ENCODE data around the gene EIF4G3. TPM values are rescaled to one million over a fixed set of nuclear protein-coding genes. Genes with fewer than 3 reads are reported as not detected.
"Not testable (repeated sequence)": the region's sequence is repeated elsewhere in the genome, so short reads cannot be mapped to it uniquely, and the experiment has no call there.

The EIF4G3 gene
- total RNA-seq, 1 donor from 2014 or later = 66.8 TPM

DNA sequence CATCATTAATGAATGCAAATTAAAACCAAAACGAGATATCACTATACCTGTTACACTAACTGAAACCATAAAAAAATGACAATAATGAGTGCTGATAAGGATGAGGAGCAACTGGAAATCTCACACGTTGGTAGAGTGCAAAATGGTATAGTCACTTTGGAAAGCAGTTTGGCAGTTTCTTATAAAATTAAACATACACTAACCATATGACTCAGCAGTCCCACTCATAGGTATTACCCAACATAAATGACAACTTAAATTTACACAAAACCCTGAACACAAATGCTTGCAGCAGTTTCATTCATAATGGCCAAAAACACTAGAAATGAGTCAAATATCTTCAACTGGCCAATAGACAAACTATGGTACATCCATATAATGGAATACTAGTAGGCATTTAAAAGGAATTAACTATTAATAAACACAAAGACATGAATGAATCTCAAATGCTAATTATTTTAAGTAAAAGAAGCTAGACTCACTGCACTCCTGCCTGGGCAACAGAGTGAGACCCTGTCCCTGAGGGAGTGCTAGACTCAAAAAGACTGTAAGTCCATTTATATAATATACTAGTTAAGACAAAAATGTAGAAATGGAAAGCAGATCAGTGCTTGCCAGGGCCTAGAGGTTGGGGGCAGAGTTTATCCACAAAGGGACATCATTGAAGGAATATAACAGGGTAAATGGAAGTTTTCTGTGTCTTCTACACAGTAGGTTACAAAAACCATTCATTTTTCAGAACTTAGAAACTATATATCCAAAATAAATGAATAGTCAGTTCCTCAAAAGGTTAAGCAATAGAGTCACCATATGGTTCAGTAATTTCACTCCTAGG, 77.4 kb downstream of the EIF4G3 start:
- H3K9me3 Mint-ChIP-seq = no peaks in the 10 kb centered on the region

DNA sequence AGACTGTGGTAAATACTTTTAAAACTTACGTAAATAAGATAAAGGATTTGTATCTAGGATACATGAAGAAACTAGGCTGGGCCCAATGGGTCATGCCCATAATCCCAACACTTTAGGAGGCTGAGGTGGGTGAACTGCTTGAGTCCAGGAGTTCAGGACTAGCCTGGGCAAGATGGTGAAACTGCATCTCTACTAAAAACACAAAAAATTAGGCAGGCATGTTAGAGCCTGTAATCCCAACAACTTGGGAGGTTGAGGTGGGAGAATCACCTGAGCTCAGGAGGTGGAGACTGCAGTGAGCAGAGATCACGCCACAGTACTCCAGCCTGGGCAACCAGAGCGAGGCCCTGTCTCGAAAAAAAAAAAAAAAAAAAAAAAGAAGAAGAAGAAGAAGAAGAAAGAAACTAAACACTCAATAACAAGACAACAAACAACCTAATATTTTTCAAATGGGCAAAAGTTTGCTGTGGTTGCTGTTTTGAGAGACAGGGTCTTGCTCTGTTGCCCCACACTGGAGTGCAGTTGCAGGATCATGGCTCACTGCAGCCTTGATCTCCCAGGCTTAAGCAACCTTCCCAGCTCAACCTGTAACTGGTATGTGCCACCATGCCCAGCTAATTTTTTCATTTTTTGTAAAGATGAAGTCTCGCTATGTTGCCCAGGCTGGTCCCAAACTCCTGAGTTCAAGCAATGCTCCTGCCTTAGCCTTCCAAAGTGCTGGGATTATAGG, 78.3 kb downstream of the EIF4G3 start:
- peaks cover 33% of the 10 kb centered on the region for H3K36me3 Mint-ChIP-seq (ENCODE audit: low read depth)
- H3K4me3 Mint-ChIP-seq = no peak overlapping the region
- no peaks in the 10 kb centered on the region for H3K9me3 Mint-ChIP-seq
- no peak for DNase-seq
- intact Hi-C loops (cut with micrococcal nuclease) = no loop called here
- peaks cover 2% of the 10 kb centered on the region for H3K4me1 Mint-ChIP-seq
- H3K27me3 Mint-ChIP-seq = no peaks in the 10 kb centered on the region
- H3K27ac Mint-ChIP-seq = no peak overlapping the region

More for the DNA sequence above, 77.4 kb downstream of the EIF4G3 start:
- Mint-ChIP-seq H3K36me3 (ENCODE audit: low read depth) (peaks cover 30% of the 10 kb centered on the region), H3K27me3 (no peaks in the 10 kb centered on the region), H3K4me1 (peaks cover 2% of the 10 kb centered on the region), H3K27ac (no peak overlapping the region), H3K4me3 (no peak overlapping the region)
- DNase-seq = no peak
- intact Hi-C loops (cut with micrococcal nuclease) = no loop called here

DNA sequence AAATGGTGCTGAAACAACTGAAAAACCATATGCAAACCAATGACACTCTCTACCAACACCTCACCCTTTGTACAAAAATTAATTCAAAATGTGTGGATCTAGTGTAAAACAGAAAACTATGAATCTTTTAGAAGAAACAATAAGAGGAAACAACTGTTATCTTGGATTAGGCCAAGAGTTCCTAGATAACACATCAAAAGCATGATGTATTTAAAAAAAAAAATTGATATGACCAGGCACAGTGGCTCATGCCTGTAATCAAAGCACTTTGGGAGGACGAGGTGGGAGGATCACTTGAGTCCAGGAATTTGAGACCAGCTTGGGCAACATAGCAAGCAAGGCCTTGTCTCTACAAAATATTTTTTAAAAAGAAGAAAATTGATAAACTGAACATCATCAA, 79.0 kb downstream of the EIF4G3 start:
- no peak for DNase-seq
- no peak overlapping the region for H3K4me3 Mint-ChIP-seq
- no peaks in the 10 kb centered on the region for H3K9me3 Mint-ChIP-seq
- intact Hi-C loops (cut with micrococcal nuclease) = no loop called here
- H3K27me3 Mint-ChIP-seq = no peaks in the 10 kb centered on the region
- no peak overlapping the region for H3K27ac Mint-ChIP-seq
- peaks cover 35% of the 10 kb centered on the region for H3K36me3 Mint-ChIP-seq (ENCODE audit: low read depth)
- peaks cover 2% of the 10 kb centered on the region for H3K4me1 Mint-ChIP-seq

DNA sequence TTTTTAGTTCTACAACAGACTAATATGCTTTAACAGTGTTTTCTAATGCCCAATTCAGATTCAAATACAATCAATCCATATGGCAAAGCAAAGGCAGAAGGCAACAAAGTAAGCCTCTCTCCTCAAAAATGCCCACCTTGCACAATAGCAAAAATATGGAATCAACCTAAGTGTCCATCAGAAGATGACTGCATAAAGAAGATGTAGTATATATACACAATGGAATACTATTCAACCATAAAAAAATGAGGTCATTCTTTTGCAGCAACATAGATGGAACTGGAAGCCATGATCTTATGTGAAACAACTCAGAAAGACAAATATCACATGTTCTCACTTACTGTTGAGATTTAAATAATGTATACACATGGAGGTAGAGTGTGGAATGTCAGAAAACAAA, 80.7 kb downstream of the EIF4G3 start:
- Mint-ChIP-seq H3K27ac (no peak overlapping the region), H3K36me3 (ENCODE audit: low read depth) (peaks cover 39% of the 10 kb centered on the region), H3K4me1 (peaks cover 2% of the 10 kb centered on the region)

GRCh38 chr1:21094282-21094681, 82.4 kb downstream of the EIF4G3 start:
- H3K4me1 Mint-ChIP-seq = peaks cover 13% of the 10 kb centered on the region
- DNase-seq; H3K27ac Mint-ChIP-seq; H3K9me3 Mint-ChIP-seq; intact Hi-C loops (cut with micrococcal nuclease); H3K4me3 Mint-ChIP-seq; H3K27me3 Mint-ChIP-seq: not testable (repeated sequence)
- H3K36me3 Mint-ChIP-seq (ENCODE audit: low read depth) = peaks cover 39% of the 10 kb centered on the region

More for the DNA sequence above, 80.7 kb downstream of the EIF4G3 start:
- intact Hi-C loops (cut with micrococcal nuclease) = no loop called here
- H3K9me3 Mint-ChIP-seq = no peaks in the 10 kb centered on the region
- no peaks in the 10 kb centered on the region for H3K27me3 Mint-ChIP-seq
- no peak for DNase-seq
- no peak overlapping the region for H3K4me3 Mint-ChIP-seq

DNA sequence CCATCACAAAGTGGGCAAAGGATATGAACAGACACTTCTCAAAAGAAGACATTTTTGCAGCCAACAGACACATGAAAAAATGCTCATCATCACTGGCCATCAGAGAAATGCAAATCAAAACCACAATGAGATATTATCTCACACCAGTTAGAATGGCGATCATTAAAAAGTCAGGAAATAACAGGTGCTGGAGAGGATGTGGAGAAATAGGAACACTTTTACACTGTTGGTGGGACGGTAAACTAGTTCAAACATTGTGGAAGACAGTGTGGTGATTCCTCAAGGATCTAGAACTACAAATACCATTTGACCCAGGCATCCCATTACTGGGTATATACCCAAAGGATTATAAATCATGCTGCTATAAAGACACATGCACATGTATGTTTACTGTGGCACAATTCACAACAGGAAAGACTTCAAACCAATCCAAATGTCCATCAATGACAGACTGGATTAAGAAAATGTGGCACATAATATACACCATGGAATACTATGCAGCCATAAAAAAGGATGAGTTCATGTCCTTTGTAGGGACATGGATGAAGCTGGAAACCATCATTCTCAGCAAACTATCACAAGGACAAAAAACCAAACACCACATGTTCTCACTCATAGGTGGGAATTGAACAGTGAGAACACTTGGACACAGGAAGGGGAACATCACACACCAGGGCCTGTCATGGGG, 83.3 kb downstream of the EIF4G3 start:
- H3K36me3 Mint-ChIP-seq (ENCODE audit: low read depth) = peaks cover 36% of the 10 kb centered on the region

GRCh38 chr1:21092545-21092944, 84.2 kb downstream of the EIF4G3 start:
- H3K27ac Mint-ChIP-seq; intact Hi-C loops (cut with micrococcal nuclease); H3K4me3 Mint-ChIP-seq; H3K9me3 Mint-ChIP-seq; H3K27me3 Mint-ChIP-seq; DNase-seq: not testable (repeated sequence)
- peaks cover 33% of the 10 kb centered on the region for H3K36me3 Mint-ChIP-seq (ENCODE audit: low read depth)
- H3K4me1 Mint-ChIP-seq = peaks cover 11% of the 10 kb centered on the region

More for the DNA sequence above, 83.3 kb downstream of the EIF4G3 start:
- H3K27ac Mint-ChIP-seq; DNase-seq; intact Hi-C loops (cut with micrococcal nuclease); H3K27me3 Mint-ChIP-seq; H3K4me3 Mint-ChIP-seq; H3K9me3 Mint-ChIP-seq: not testable (repeated sequence)
- peaks cover 11% of the 10 kb centered on the region for H3K4me1 Mint-ChIP-seq

DNA sequence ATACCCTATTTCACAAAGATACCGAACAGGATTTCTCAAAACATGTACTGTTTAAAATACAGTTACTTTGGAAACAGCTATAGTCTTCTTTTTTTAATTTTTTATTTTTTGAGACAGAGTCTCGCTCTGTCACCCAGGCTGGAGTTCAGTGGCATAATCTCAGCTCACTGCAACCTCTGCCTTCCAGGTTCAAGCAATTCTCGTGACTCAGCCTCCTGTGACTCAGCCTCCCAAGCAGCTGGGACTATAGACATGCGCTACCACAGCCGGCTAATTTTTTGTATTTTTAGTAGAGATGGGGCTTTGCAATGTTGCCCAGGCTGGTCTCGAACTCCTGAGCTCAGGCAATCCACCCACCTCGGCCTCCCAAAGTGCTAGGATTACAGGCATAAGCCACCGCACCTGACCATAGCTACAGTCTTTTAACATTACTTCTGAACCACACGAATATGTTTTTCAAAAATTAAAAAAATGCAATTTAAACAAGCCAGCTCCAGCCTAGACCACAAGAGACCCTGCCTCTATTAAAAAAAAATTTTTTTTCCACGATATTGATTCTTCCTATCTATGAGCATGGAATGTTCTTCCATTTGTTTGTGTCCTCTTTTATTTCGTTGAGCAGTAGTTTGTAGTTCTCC, 85.5 kb downstream of the EIF4G3 start:
- DNase-seq; H3K27ac Mint-ChIP-seq; H3K9me3 Mint-ChIP-seq; intact Hi-C loops (cut with micrococcal nuclease); H3K4me3 Mint-ChIP-seq; H3K27me3 Mint-ChIP-seq: not testable (repeated sequence)
- H3K4me1 Mint-ChIP-seq = peaks cover 11% of the 10 kb centered on the region
- H3K36me3 Mint-ChIP-seq (ENCODE audit: low read depth) = peaks cover 36% of the 10 kb centered on the region

DNA sequence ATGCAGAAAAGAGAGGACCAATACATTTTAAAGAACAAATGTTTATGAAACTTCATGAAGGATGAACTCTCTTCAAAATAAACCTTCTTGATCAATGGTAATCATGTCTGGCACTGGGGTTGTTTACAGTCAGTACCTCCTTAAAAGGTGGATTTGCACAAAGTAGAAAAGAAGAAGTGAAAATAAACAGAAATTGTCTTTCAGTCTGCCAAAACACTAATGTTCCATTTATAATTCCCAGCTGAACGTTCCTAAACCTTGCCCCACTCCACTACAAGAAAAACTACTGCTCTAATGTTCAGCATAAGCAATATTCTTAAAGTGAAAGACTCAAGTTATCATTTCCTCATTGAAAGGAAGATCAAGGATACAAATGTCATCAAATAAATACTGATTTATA, 86.2 kb downstream of the EIF4G3 start:
- no peak for DNase-seq
- intact Hi-C loops (cut with micrococcal nuclease) = no loop called here
- H3K9me3 Mint-ChIP-seq = no peaks in the 10 kb centered on the region
- H3K36me3 Mint-ChIP-seq (ENCODE audit: low read depth) = peaks cover 34% of the 10 kb centered on the region
- no peaks in the 10 kb centered on the region for H3K27me3 Mint-ChIP-seq
- no peak overlapping the region for H3K27ac Mint-ChIP-seq
- H3K4me1 Mint-ChIP-seq = peaks cover 11% of the 10 kb centered on the region
- no peak overlapping the region for H3K4me3 Mint-ChIP-seq

DNA sequence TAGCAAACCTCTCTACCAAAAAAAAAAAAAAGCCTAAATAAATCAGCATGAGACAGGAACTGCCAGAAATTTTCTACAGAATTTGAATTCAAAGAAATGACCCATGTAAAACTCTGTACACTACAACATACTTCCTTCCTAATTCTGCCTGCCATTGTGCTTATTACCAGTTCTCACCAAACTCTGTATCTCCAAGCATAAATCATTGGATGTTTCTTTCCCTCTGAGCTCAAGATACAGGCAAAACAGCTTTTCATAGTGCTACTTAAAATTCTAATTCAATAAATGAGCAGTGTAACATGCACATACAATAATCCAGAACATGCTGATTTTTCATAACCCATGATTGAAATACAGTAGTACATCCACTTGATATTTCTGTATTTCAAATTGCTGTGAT, 87.0 kb downstream of the EIF4G3 start:
- no peak for DNase-seq
- Mint-ChIP-seq H3K4me1 (peaks cover 11% of the 10 kb centered on the region), H3K27ac (no peak overlapping the region), H3K4me3 (no peak overlapping the region), H3K27me3 (no peaks in the 10 kb centered on the region), H3K36me3 (ENCODE audit: low read depth) (peaks cover 32% of the 10 kb centered on the region), H3K9me3 (no peaks in the 10 kb centered on the region)
- intact Hi-C loops (cut with micrococcal nuclease) = no loop called here

GRCh38 chr1:21089299-21089698, 87.4 kb downstream of the EIF4G3 start:
- Mint-ChIP-seq H3K9me3 (no peaks in the 10 kb centered on the region), H3K4me3 (no peak overlapping the region), H3K36me3 (ENCODE audit: low read depth) (peaks cover 34% of the 10 kb centered on the region), H3K4me1 (peaks cover 14% of the 10 kb centered on the region), H3K27me3 (no peaks in the 10 kb centered on the region), H3K27ac (no peak overlapping the region)
- no peak for DNase-seq
- intact Hi-C loops (cut with micrococcal nuclease) = no loop called here

- Mint-ChIP-seq H3K9me3 (no peaks in the 10 kb centered on the region), H3K36me3 (ENCODE audit: low read depth) (peaks cover 28% of the 10 kb centered on the region), H3K4me3 (no peak overlapping the region), H3K4me1 (peaks cover 6% of the 10 kb centered on the region), H3K27me3 (no peaks in the 10 kb centered on the region), H3K27ac (no peak overlapping the region)
- intact Hi-C loops (cut with micrococcal nuclease) = no loop called here
- no peak for DNase-seq
Measured at GRCh38 chr1:21084111-21084810, 92.4 kb downstream of the EIF4G3 start.

DNA sequence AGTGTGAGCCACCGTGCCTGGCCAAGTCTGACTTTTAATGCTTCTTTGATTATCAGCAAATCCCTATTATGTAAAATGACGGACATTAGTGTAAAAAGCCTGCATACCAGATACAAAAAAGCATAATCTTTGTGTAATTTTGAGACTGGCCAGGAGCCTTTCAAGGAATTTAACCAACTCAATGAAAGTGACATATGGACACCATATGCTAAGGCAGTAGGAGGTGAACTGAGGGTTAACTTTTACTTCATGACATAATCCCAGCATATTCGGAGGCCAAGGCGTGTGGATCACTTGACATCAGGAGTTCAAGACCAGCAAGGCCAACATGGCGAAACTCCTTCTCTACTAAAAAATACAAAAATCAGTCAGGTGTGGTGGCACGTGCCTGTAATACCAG, 94.6 kb downstream of the EIF4G3 start:
- H3K27me3 Mint-ChIP-seq = no peaks in the 10 kb centered on the region

More for the DNA sequence above, 94.6 kb downstream of the EIF4G3 start:
- H3K9me3 Mint-ChIP-seq = no peaks in the 10 kb centered on the region
- H3K36me3 Mint-ChIP-seq (ENCODE audit: low read depth) = peaks cover 29% of the 10 kb centered on the region
- H3K27ac Mint-ChIP-seq = no peak overlapping the region
- DNase-seq = no peak
- H3K4me1 Mint-ChIP-seq = peaks cover 6% of the 10 kb centered on the region
- intact Hi-C loops (cut with micrococcal nuclease) = no loop called here
- H3K4me3 Mint-ChIP-seq = no peak overlapping the region

All from activated CD4-positive, alpha-beta T cell treated with anti-CD3 and anti-CD28 coated beads, Interleukin-2, amount 10 ng/mL, durations not matched to agents 24 days and 14 days (primary cell).